Middle frontal gyrus (tissue), 1 donor: ENCODE results near the gene TRIM6.
"Not testable (repeated sequence)": the region's sequence is repeated elsewhere in the genome, so short reads cannot be mapped to it uniquely, and the experiment has no call there.

Experiments used
- DNase-seq: peaks from one replicate; pipeline ENCODE4 v3.0.0-alpha.2; 2015; ENCODE audit warnings: low spot score; ENCODE audit errors: extremely low spot score

Gene TRIM6

GRCh38 chr11:5596607-5597201 lies at the start of gene TRIM6:
Gene TRIM6, plus strand, starts transcription at chr11:5596637. Its CDS starts 261 bp downstream, at chr11:5596898.
- no peak for DNase-seq

GRCh38 chr11:5547982-5548381 lies 48.5 kb upstream of the TRIM6 start:
- DNase-seq = no peak

DNA sequence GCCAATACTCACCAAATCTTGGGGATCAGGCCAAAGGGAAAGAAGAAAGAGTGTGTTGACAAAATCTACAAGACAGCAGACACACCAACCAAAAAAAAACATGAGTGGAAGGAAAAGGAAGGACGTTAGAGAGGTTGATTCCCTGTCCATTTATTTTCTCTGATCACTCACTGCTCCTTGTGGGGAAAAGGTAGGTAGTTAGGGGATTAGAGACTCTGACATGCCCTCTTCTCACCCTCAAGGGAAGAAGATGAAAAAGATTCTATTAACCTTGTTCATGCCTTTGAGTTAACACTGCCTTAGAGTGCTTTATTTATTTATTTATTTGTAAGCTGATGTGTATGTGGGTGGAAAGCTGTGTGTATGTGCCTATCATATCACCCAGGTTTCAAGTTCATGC lies 48.0 kb upstream of the TRIM6 start, which contains the start of gene OR52H1:
Gene OR52H1, minus strand, starts transcription at position 101 of the 400 bp plus-strand sequence. CDS start 3,035 bp downstream, outside the sequence.
- no peak for DNase-seq

DNA sequence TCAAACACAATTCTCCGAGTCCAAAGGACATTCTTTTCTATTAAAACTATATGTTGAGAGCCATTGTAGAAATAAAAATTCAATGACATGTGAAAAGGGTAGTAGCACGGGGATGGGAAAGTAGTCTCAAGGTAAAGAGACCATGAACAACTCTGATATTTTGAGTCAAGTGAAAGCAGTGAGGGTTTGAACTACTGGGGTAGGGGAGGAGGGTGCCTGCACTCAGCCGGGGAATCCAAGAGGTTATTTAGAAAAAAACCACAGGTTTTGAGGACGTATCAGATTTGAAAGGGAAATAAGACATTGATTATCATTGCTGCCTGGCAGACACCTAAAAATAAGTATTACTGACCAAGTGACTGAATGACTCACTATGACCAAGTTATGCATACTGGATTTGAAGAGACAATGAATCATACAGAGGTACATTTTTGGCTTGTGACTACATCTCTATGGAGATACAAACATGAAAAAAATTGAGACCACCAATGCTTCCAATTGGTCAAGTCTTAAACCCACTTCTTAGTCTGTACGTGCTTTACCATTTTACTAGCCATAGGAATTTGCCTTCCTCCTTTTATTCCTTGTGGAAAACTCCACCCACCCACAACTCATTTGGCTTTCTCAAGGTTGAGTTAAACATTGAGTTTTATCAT lies 45.9 kb upstream of the TRIM6 start:
- DNase-seq = no peak

- no peak for DNase-seq
Measured at GRCh38 chr11:5553343-5553742, 43.1 kb upstream of the TRIM6 start.

GRCh38 chr11:5556596-5557188 lies 39.7 kb upstream of the TRIM6 start:
- DNase-seq = no peak

DNA sequence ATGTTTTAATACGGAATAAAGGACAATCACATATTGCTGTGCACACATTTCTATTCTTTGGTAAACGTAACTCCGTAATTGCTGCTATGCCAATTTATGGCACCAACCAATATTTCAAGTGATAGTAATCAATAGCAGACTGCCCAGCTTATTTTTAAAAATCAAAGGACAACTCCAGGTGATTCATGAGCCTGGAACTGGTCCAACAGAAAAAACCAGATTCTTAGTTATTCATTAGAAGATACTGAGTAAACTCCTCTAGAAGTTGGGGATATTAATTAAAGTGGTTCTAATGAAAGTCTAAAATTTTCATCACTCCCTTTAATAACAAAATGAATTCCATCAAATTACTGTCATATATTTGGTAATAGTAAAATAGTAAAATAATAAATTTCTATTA lies 38.7 kb upstream of the TRIM6 start:
- DNase-seq = no peak

- DNase-seq = no peak
Measured at GRCh38 chr11:5564259-5565019, 32.0 kb upstream of the TRIM6 start.

DNA sequence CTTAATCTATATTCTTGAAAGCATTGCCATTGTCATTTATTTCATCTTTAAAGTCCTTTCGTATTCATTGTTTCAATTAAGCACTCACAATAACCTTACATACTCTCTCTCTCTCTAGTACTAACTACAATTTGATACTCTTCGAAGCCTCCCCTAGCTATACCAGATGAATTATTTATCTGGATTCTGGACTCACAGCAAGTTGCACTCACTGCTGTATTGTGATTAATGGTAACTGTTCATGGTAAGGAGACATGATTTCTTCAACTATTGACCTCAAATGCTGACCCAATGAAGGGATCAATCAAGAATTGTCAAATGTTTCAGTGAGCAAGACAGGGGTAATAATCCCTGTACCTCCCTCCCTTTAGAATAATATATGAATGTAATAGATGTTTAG lies 21.8 kb upstream of the TRIM6 start:
- no peak for DNase-seq

DNA sequence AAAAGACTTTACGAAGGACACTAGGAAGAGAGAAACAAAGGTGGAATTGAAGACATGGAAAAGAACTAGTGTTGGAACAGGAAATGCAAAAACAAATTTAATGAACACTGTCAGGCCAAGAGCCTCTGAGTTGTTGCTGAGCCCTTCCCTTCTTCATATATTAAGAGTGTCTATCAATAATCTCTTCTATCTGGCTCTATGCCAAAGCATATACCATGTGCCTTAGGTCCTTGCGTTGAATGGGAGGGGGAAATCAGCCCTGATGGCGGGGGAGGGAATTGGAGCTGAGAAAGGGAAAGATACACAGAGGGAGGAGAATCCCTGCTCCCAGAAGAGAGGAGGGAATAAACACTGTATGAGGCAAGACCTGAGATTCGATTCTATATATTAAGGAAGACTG lies 21.3 kb upstream of the TRIM6 start:
- no peak for DNase-seq

DNA sequence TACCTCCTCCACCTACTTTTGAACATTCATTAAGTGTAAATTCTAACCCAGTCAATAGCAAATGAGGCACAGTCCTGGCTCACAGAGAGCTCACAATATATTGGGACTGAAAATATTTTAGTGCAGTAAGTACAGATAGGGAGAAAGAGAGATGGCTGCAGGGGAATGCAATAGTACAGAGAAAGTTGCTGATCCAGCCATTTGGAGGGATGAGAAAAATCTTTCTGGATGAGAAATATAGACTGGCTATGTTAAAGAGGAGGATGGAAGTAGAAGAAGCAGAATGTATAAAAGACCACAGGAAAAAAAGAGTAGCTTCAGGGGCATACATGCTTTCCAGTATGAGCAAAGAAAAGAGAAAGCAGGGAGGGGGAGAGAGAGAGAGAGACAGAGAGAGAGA lies 19.3 kb upstream of the TRIM6 start:
- no peak for DNase-seq

DNA sequence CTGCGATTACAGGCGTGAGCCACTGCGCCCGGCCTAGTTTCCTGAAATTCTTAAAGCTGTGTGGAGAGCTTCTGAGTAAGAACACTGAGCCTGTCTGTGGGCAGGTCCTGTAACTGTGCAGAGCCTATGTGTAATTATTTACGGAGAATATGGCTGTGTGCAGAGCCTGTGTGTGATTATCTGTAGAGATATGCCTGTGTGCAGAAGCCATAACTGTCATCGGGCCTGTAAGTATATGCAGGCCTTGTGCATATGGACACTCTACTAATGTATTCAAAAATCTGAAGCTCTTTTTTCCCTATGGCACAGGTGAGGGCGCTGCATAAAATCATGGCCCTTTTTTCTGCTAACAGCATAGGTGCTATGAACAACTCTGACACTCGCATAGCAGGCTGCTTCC lies 15.9 kb upstream of the TRIM6 start, which contains the start of gene OR52B6:
Gene OR52B6, plus strand, starts transcription at position 301 of the 400 bp plus-strand sequence. Its CDS starts 0 bp downstream, at position 301.
- no peak for DNase-seq

DNA sequence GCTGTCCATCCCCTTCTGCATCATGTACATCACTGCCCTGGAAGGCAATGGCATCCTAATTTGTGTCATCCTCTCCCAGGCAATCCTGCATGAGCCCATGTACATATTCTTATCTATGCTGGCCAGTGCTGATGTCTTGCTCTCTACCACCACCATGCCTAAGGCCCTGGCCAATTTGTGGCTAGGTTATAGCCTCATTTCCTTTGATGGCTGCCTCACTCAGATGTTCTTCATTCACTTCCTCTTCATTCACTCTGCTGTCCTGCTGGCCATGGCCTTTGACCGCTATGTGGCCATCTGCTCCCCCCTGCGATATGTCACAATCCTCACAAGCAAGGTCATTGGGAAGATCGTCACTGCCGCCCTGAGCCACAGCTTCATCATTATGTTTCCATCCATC lies 15.4 kb upstream of the TRIM6 start:
- DNase-seq = no peak

DNA sequence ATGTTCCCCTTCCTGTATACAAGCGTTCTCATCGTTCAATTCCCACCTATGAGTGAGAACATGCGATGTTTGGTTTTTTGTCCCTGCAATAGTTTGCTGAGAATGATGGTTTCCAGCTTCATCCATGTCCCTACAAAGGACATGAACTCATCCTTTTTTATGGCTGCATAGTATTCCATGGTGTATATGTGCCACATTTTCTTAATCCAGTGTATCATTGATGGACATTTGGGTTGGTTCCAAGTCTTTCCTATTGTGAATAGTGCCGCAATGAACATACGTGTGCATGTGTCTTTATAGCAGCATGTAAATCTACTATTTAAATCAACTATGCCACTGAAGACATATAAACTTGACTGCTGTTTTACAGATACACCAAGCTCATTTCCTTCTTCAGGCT lies 12.0 kb upstream of the TRIM6 start:
- DNase-seq = not testable (repeated sequence)

GRCh38 chr11:5589906-5590305 lies 6.5 kb upstream of the TRIM6 start:
- DNase-seq = not testable (repeated sequence)

DNA sequence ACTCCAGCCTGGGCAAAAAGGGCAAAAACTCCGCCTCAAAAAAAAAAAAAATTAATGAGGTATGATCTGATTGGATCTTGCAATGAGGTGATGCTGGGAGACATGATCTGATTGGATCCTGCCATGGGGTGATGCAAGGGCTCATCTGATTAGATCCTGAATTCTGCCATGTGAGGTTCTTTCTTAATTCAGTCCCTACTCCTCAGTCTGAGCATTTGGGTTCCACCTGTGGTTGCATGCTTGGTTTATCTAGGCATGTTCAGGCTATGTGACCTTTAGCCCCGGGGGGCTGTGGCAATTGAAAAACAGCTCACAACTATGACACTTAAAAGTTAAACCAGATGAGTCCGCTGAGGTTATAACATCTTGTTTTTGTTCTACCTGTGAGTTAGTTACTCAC lies 4.8 kb upstream of the TRIM6 start:
- no peak for DNase-seq

DNA sequence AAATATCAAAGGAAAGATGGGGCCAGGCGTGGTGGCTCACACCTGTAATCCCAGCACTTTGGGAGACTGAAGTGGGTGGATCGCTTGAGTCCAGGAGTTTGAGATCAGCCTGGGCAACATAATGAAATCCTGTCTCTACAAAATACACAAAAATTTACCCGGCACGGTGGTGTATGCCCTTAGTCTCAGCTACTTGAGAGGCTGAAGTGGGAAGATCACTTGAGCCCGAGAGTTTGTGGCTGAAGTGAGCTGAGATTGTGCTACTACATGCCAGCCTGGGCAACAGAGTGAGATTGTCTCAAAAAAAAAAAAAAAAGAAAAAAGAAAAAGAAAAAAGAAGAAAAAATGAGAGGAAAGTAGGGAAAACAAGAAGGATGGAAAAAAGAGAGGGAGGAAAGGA lies 3.8 kb upstream of the TRIM6 start:
- DNase-seq = no peak

GRCh38 chr11:5593146-5593545 lies 3.3 kb upstream of the TRIM6 start:
- DNase-seq = no peak

DNA sequence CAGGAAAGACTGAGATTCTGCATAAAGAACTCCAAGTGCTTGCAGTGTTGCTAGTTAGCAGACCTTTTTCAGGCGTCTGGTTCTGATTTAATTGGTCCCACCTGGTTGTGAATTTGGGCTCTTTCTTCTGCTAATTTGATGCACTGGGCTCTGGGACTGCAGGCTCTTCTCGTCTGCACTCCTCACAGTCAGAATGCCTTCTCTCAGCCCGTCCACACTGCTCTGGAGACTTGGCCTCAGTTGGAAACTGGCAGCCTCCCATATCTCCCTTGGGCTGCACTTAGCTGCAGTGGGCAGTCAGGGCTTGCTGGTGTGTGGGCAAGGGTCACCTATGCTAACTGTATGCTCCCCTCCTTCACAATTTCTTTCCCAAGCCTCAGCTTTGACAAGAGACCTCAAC lies 1.5 kb downstream of the TRIM6 start:
- DNase-seq = no peak

- DNase-seq = no peak
Measured at GRCh38 chr11:5600374-5600851, 4.0 kb downstream of the TRIM6 start.

GRCh38 chr11:5602791-5603190 lies 6.4 kb downstream of the TRIM6 start:
- DNase-seq = not testable (repeated sequence)

DNA sequence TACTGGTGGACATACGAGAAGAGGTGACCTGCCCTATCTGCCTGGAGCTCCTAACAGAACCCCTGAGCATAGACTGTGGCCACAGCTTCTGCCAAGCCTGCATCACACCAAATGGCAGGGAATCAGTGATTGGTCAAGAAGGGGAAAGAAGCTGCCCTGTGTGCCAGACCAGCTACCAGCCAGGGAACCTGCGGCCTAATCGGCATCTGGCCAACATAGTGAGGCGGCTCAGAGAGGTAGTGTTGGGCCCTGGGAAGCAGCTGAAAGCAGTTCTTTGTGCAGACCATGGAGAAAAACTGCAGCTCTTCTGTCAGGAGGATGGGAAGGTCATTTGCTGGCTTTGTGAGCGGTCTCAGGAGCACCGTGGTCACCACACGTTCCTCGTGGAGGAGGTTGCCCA lies 6.9 kb downstream of the TRIM6 start:
- DNase-seq = no peak
